Measurements from ENCODE around the gene HECTD4.

HECTD4 gene

GRCh38 chr12:112149596-112149995 is 232.6 kb downstream of the HECTD4 start:
- no peak for DNase-seq

- DNase-seq = no peak
Observed at GRCh38 chr12:112148031-112148513, 234.2 kb downstream of the HECTD4 start.

- no peak for DNase-seq
Observed at GRCh38 chr12:112146123-112146522, 236.1 kb downstream of the HECTD4 start.

- DNase-seq = no peak
Observed at GRCh38 chr12:112140728-112141127, 241.5 kb downstream of the HECTD4 start.

- no peak for DNase-seq
Observed at GRCh38 chr12:112134731-112135130, 247.5 kb downstream of the HECTD4 start.

GRCh38 chr12:112133418-112133817 is 248.8 kb downstream of the HECTD4 start:
- DNase-seq = no peak

GRCh38 chr12:112131686-112132085 is 250.5 kb downstream of the HECTD4 start:
- DNase-seq = no peak

- DNase-seq = no peak
Observed at GRCh38 chr12:112130441-112130998, 251.7 kb downstream of the HECTD4 start.

- DNase-seq = no peak
Observed at GRCh38 chr12:112126911-112127310, 255.3 kb downstream of the HECTD4 start.

- DNase-seq = no peak
Observed at GRCh38 chr12:112126000-112126438, 256.2 kb downstream of the HECTD4 start.

- DNase-seq = peak; percentile 96
Observed at GRCh38 chr12:112125250-112125999, 256.8 kb downstream of the HECTD4 start, which contains the start of gene TRAFD1. TRAFD1 (plus strand) TSS chr12:112125560; CDS start chr12:112130523, 4,963 bp downstream.

GRCh38 chr12:112124918-112125249 is 257.3 kb downstream of the HECTD4 start:
- DNase-seq = no peak

GRCh38 chr12:112122823-112123690 is 259.2 kb downstream of the HECTD4 start:
- no peak for DNase-seq

GRCh38 chr12:112121780-112122565 is 260.3 kb downstream of the HECTD4 start:
- DNase-seq = no peak

GRCh38 chr12:112117685-112118084 is 264.5 kb downstream of the HECTD4 start:
- DNase-seq = no peak

- no peak for DNase-seq
Observed at GRCh38 chr12:112116232-112117060, 265.8 kb downstream of the HECTD4 start.

GRCh38 chr12:112115259-112116045 is 266.8 kb downstream of the HECTD4 start:
- DNase-seq = no peak

GRCh38 chr12:112112409-112113133 is 269.7 kb downstream of the HECTD4 start:
- DNase-seq = no peak

- DNase-seq = no peak
Observed at GRCh38 chr12:112111931-112112330, 270.3 kb downstream of the HECTD4 start.
